HG03064 (cell line): Measurements from ENCODE around the gene CBX4.

Experiments
- ATAC-seq: cut with Tn5 transposase; IDR thresholded peaks from one replicate; pipeline ENCODE4 v1.9.1; 2021; ENCODE audit warnings: low read depth; ENCODE audit not compliant: unreplicated experiment

CBX4 gene

DNA sequence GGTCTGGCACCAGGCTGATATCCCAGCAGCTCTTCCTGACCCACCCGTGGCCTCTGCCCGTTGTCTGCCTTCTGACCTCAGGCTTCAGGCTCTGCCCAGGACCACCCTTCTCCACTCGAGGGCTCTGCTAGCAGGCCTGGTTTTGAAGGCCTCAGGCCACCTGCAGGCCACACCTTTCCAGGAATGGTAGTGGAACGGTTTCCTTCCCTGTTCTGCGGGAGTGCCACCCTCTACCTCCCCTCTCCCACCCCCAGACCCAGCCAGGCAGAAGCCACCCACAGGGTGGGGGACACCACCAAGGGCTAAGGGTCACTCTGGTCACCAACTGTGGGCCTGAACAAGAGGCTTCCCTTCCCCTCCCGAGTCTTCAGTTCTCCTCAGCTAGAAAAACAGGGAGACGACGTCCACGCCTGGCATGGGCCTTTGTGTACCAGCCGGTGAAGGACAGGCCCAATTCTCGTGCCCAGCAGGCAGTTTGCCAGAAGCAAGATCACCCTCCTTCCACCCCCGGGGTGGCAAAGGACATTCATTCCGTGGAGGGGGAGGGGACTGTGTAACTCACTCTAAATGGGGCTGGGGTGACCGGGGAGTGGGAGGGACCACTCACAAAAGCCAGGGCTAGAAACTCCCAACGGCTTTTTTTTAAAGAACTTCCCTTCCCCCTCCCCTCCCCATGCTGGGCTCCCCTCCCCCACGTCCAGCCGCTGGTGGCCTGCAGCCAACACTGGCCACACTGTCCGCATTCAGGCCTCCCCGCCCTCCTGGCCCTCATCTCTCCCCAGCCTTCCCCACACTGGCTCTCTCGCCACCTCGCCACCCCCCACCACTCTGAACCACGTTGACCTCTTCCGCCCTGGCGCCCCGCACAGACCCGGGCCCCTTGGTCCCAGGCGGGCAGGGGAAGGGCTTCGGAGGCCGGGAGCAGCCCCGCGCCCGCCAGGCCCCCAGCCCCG lies 7.7 kb downstream of the CBX4 start:
- ATAC-seq, result no peak

DNA sequence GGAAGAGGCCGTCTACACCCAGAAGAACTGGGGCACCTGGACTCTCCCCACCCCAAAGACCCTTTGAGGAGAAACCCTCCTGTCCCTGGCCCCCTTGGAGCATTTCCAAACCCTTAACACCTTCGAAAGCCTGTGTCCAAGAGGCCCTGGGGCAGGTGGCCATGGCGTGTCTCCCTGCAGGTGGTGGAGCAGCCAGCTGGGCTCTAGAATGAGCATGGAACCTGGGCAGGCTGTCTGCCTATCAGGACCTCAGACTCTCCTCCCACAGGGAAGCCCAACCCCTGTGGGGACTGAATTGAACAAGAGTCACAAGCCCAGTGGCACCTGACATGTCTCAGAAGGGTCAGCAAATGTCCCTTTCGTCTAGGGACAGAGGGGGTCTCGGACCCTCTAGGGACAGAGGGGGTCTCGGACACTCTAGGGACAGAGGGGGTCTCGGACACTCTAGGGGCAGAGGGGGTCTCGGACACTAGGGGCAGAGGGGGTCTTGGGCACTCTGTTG lies 8.4 kb downstream of the CBX4 start:
- ATAC-seq, result no peak

GRCh38 chr17:79830303-79830702 lies 8.9 kb downstream of the CBX4 start:
- ATAC-seq, result no peak

DNA sequence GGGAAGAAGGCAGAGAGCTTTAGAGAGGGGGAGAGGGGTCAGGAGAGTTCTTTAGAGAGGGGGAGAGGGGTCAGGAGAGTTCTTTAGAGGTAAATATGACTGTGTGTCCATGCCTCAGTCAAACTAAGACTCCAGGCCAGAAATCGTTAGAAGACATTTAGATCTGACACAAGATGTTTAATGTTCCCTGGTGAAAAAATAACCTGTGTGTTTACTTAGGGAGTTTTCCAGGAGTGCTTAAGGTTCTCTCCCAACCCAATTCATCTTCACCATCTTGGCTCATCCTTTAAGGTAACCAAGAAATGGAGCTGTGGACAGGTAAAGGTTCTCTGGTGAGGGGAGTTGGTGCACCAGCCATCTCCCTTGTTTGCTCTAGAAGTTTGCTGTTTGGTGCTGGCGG lies 9.8 kb downstream of the CBX4 start:
- ATAC-seq, result no peak

- ATAC-seq, result no peak
Measured at GRCh38 chr17:79829004-79829403, 10.2 kb downstream of the CBX4 start.

GRCh38 chr17:79826841-79827578 lies 12.2 kb downstream of the CBX4 start:
- no peak for ATAC-seq

- no peak for ATAC-seq
Measured at GRCh38 chr17:79826204-79826680, 13.0 kb downstream of the CBX4 start.

GRCh38 chr17:79825580-79825921 lies 13.7 kb downstream of the CBX4 start:
- ATAC-seq, result no peak

DNA sequence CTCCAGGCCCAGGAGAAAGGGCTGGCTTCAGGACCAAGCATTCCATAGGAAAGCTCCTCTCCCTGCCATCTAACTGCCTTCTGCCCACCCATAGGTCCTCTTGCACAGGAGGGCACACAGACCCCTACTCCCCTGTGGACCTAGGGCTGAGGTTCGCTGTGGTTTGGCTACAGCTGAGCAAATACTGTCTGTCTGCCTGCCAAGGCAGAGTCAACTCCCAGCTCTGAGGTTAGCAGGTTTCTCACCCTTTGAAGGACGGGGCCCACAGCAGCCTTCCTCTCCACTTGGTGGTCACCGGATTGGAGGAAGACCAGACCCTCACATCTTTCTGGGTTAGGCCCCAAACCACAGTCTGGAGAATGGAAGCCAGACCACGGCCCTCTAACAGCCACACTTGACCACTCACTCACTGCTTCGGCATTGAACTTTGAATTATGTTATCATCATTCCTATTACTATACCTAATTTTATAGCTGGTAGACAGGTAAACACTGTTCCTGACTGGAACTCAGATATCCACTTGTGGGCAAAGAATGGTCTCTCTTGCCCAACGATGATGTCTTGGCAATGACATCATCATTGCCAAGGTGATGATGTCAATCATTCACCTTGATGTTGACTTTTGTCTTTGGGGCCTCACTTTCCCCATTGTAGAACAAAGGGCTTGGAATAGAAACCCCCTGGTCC lies 14.2 kb downstream of the CBX4 start:
- ATAC-seq, result no peak

GRCh38 chr17:79824234-79824633 lies 15.0 kb downstream of the CBX4 start:
- ATAC-seq, result no peak

GRCh38 chr17:79822583-79823124 lies 16.6 kb downstream of the CBX4 start:
- no peak for ATAC-seq

DNA sequence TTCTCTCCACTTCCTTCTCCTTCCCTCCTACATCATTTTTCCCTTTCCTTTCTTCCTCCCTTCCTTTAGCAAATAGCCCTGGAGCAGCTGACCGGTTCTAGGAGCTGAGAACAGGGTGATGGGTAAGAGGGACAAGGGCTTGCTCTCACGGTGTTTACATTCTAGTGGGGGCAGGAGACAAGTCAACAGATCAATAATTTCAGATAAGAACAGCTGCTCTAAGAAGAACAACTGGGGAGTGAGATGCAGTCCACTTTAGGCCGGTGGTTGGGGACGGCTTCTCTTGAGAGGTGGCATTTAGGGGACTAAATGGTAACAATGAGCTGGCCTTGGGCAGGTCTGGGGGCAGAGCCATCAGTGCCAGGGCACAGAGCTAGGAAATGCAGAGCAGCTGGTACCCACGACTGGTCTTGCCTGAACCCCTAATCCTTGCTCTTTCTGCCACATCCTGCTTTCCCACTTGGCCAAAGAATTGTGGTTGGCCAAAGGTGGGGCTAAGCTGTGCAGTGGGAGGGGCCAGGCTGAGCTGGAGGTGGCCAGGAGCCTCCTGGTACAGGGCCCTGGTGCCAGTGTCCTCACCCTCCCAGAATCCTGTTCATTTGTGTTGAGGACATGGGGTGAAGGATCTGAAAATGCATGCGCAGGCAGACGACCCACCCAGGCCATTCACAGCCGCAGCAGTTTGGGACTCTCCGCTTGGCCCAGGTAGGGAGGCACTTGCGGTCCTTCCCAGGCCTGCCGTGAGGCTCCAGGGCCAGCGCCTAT lies 17.7 kb downstream of the CBX4 start:
- no peak for ATAC-seq

DNA sequence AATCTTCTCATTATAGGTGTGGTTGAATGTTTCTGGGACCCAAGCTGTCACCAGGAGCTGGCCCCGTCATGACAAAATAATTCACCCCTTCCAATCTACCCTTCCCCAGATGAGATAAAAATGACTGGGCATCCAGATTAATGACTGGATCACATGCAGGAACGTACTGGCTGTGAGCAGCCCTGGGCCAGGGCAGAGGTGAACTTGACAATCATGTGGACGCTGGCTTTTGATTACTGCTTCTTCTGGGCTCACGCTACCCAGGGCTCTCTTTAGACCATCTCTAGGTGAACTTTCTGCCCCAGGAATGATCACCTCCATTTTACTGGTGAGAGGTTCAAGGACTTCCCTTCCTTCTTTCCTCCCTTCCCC lies 18.3 kb downstream of the CBX4 start:
- ATAC-seq, result no peak

DNA sequence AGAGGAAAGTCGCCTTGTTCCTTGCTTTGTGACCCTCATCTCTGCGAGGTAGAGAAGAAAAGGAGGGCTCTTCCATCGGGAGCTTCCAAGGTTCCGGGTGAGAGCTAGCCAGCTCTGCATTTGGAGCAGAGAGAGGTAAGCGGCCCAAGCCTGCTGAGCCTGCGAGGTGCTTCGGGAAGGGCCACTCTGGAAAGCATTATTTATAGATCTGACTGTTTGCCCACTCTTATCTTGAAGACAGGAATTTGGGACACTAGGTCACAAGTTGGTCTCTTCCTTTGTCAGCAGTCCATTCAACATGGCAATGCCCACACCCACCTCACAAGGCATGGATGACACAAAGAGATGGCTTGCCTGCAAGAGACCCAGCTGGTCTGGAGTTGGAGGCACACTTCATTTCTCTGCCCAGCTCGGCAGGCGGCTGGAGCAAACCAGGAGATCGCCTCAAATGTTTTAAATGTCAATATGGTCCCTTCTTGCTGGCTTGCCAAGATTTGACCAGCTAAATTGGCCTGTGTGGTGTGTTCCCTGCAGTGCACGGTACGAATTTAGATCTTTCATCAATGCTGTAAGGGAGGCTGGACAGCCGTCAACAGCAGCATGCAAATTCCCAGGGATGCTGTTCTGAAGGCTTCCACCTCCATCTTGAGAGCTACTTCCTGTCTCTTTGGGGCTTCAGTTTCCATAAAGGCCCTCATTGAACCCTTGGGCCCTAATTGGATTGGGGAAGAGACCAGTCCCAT lies 19.5 kb downstream of the CBX4 start:
- ATAC-seq, result no peak

- ATAC-seq, result no peak
Measured at GRCh38 chr17:79819085-79819484, 20.2 kb downstream of the CBX4 start.

DNA sequence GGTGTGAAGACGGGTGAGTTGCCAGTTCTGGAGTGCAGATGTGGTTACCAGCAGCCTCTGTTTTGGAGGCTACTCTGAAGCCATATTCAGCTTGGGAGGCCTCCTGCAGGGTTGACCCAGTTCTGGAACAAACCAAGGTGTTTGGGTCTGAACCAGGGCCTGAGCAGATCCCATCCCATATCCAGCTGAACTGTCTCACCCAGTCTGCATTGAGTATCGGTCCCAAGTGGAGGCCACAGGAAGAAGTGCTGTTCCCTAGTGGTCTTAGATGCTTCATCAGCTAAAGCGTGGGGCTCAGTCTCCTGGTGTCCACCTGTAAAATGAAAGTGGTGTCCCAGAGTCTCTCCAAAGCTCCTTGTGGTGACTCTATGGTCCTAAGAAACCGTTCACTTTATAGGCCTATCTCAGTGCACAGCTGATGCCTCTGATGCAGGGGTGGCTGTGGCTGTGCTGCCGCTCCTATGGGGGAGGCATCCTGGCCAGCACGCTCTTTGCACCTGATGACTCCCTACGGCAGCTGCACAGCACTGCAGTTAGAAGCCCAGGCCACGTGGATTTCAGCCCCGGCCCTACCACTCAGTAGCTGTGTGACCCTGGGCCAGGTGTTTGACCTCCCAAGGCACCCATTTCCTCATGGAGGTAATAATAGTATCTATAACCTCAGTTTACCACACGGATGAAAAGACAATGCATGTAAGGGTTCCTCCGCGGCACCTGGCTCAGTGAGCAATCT lies 21.0 kb downstream of the CBX4 start:
- ATAC-seq, result no peak

DNA sequence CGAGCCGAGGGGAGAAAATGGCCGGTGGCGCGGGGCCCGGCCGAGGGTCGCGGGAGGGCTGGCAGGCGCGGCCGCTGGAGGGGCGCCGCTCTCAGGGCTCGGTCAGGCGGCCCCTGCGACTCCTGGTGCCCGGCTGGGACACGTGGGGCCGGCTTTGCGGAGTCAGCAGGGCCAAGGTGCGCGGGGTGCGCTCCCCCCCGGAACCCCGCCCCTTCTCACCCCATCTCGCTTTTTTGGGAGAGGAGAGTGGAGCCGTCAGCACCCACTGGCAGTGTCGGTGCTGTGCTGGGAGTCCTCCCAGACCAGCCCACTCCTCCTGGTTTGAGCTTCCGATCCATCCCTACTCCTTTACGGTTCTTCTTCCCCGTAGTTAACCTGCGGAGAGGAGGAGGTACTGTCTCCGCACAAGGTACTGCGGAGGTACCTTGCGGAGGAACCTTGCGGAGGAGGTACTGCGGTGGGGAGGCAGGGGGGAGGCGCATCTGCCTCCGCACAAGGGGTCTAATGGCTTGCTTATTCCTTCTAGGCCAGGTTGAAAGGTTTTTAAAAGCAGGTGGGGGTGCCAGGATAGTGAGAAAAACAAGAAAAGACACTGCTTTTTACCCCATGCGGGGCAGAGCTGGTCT lies 23.3 kb downstream of the CBX4 start:
- ATAC-seq, result no peak
